WI38 (cell line): Measurements from ENCODE around the gene ATP2C1.

ENCODE experiments used
- H3K4me3 ChIP-seq: 2 replicates; pipeline ENCODE4 v1.5.1; 2011; ENCODE audit warnings: low read depth, mild to moderate bottlenecking, control low read depth, low read length
- CTCF ChIP-seq: IDR thresholded peaks from 2 replicates; pipeline ENCODE4 v1.5.1; 2012; ENCODE audit warnings: low read depth, mild to moderate bottlenecking, control low read depth, low read length

The ATP2C1 gene

GRCh38 chr3:130895690-130896488 lies 2.0 kb downstream of the ATP2C1 start:
- H3K4me3 ChIP-seq = peak overlapping the region; percentile 93
- TF ChIP-seq CTCF = no peak

GRCh38 chr3:130897316-130897715 lies 3.4 kb downstream of the ATP2C1 start:
- no peak overlapping the region for H3K4me3 ChIP-seq
- no peak for TF ChIP-seq CTCF

GRCh38 chr3:130900959-130901358 lies 7.1 kb downstream of the ATP2C1 start:
- no peak for TF ChIP-seq CTCF
- H3K4me3 ChIP-seq = no peak overlapping the region

- no peak overlapping the region for H3K4me3 ChIP-seq
- no peak for TF ChIP-seq CTCF
Measured at GRCh38 chr3:130901463-130902204, 7.8 kb downstream of the ATP2C1 start.

GRCh38 chr3:130903412-130903908 lies 9.6 kb downstream of the ATP2C1 start:
- TF ChIP-seq CTCF = no peak

GRCh38 chr3:130904491-130904890 lies 10.6 kb downstream of the ATP2C1 start:
- no peak overlapping the region for H3K4me3 ChIP-seq
- no peak for TF ChIP-seq CTCF

More at GRCh38 chr3:130903412-130903908, 9.6 kb downstream of the ATP2C1 start:
- H3K4me3 ChIP-seq = no peak overlapping the region

- H3K4me3 ChIP-seq = no peak overlapping the region
- TF ChIP-seq CTCF = no peak
Measured at GRCh38 chr3:130905551-130905950, 11.7 kb downstream of the ATP2C1 start.
